HepG2 (cell line): ENCODE measurements around the gene DMXL1. TPM values are rescaled to one million over a fixed set of nuclear protein-coding genes. Genes with fewer than 3 reads are reported as not detected.
A peak's percentile ranks its signal among the peaks of the same experiment; 100 is the strongest.

Source experiments
- CENPT ChIP-seq: sonication (generic); formaldehyde crosslinking; IDR thresholded peaks from 2 replicates; pipeline ENCODE4 v1.8.0; 2022; ENCODE audit warnings: low read depth, mild to moderate bottlenecking, moderate library complexity, missing genetic modification reagents
- FOXO1 ChIP-seq: sonication (generic); formaldehyde crosslinking; IDR thresholded peaks from 2 replicates; pipeline ENCODE4 v1.4.0; 2020; ENCODE audit warnings: missing genetic modification reagents
- RFX1 ChIP-seq: fragments of 450-650 bp; IDR thresholded peaks from 2 replicates; pipeline ENCODE4 v1.6.1; 2017
- TRIM24 ChIP-seq: sonication (generic); formaldehyde crosslinking; IDR thresholded peaks from 2 replicates; pipeline ENCODE4 v1.8.0; 2022; ENCODE audit warnings: mild to moderate bottlenecking, missing genetic modification reagents
- ZNF121 ChIP-seq: sonication (generic); formaldehyde crosslinking; IDR thresholded peaks from 2 replicates; pipeline ENCODE4 v1.5.0; 2020; ENCODE audit warnings: mild to moderate bottlenecking, missing genetic modification reagents
- ZNF367 ChIP-seq: sonication (generic); formaldehyde crosslinking; IDR thresholded peaks from 2 replicates; pipeline ENCODE4 v1.4.0; 2020; ENCODE audit warnings: missing genetic modification reagents, borderline replicate concordance
- ZNF562 ChIP-seq: sonication (generic); formaldehyde crosslinking; IDR thresholded peaks from 2 replicates; pipeline ENCODE4 v1.8.0; 2022; ENCODE audit warnings: missing genetic modification reagents, borderline replicate concordance
- ZNF564 ChIP-seq: sonication (generic); formaldehyde crosslinking; IDR thresholded peaks from 2 replicates; pipeline ENCODE4 v1.8.1; 2023; ENCODE audit warnings: mild to moderate bottlenecking, missing genetic modification reagents
- ZNF577 ChIP-seq: sonication (generic); formaldehyde crosslinking; IDR thresholded peaks from 2 replicates; pipeline ENCODE4 v1.4.0; 2020; ENCODE audit warnings: mild to moderate bottlenecking, low read depth, missing genetic modification reagents, borderline replicate concordance
- ZNF629 ChIP-seq: sonication (generic); formaldehyde crosslinking; conservative IDR thresholded peaks from 2 replicates; pipeline ENCODE4 v1.5.0; 2020; ENCODE audit warnings: missing genetic modification reagents
- ZNF660 ChIP-seq: sonication (generic); formaldehyde crosslinking; IDR thresholded peaks from 2 replicates; pipeline ENCODE4 v1.5.1; 2020; ENCODE audit warnings: mild to moderate bottlenecking, low read depth, missing genetic modification reagents, borderline replicate concordance
- ZNF709 ChIP-seq: sonication (generic); formaldehyde crosslinking; IDR thresholded peaks from 2 replicates; pipeline ENCODE4 v1.5.0; 2020; ENCODE audit warnings: mild to moderate bottlenecking, missing genetic modification reagents
- ZNF749 ChIP-seq: sonication (generic); formaldehyde crosslinking; IDR thresholded peaks from 2 replicates; pipeline ENCODE4 v1.8.0; 2022; ENCODE audit warnings: mild to moderate bottlenecking, missing genetic modification reagents, moderate library complexity, borderline replicate concordance
- ZNF773 ChIP-seq: sonication (generic); formaldehyde crosslinking; IDR thresholded peaks from 2 replicates; pipeline ENCODE4 v1.4.0; 2020; ENCODE audit warnings: missing genetic modification reagents, borderline replicate concordance
- polyA plus RNA-seq, 8 experiments: library from polyadenylated mRNA; depleted of rRNA in 3 of 8; stranded (reverse) in 7 of 8; unstranded in 1 of 8; fragments of >200 nt; fragmentation: Illumina TruSeq in 4 of 8; extraction: Trizol in 4 of 8; gene quantifications; 2 replicates each; pipeline versions ENCODE4 v1.2.1 to v1.2.3, GENCODE V29; 2011 to 2016; ENCODE audit warnings: low read depth in 4 of 8, missing spikeins in 1 of 8, mixed read lengths in 1 of 8; ENCODE audit not compliant: insufficient read depth in 1 of 8
- total RNA-seq, 5 experiments: library from RNA; depleted of rRNA; stranded (reverse); fragments of >200 nt; fragmentation: Illumina TruSeq; extraction: Trizol; gene quantifications; 2 replicates each; pipeline ENCODE4 v1.2.3, GENCODE V29; 2016; ENCODE audit warnings: low read depth in 1 of 5
- TF ChIP-seq, protein P1 (sequence below): sonication (generic); formaldehyde crosslinking; IDR thresholded peaks from 2 replicates; pipeline ENCODE4 v1.5.0; 2020; ENCODE audit warnings: missing genetic modification reagents
- TF ChIP-seq, protein P2 (sequence below): sonication (generic); formaldehyde crosslinking; IDR thresholded peaks from 2 replicates; pipeline ENCODE4 v1.4.0; 2020; ENCODE audit warnings: missing genetic modification reagents
- TF ChIP-seq, protein P3 (sequence below): sonication (generic); formaldehyde crosslinking; IDR thresholded peaks from 2 replicates; pipeline ENCODE4 v1.8.1; 2023; ENCODE audit warnings: mild to moderate bottlenecking, inconsistent platforms, moderate library complexity, missing genetic modification reagents, borderline replicate concordance
- TF ChIP-seq, protein P4 (sequence below): sonication (generic); formaldehyde crosslinking; conservative IDR thresholded peaks from 2 replicates; pipeline ENCODE4 v1.4.0; 2020; ENCODE audit warnings: missing genetic modification reagents
- TF ChIP-seq, protein P5 (sequence below): sonication (generic); formaldehyde crosslinking; conservative IDR thresholded peaks from 2 replicates; pipeline ENCODE4 v1.8.1; 2023; ENCODE audit warnings: missing genetic modification reagents
- TF ChIP-seq, protein P6 (sequence below): sonication (generic); formaldehyde crosslinking; IDR thresholded peaks from 2 replicates; pipeline ENCODE4 v1.5.0; 2020; ENCODE audit warnings: mild to moderate bottlenecking, missing genetic modification reagents

The DMXL1 gene
- total and polyA plus RNA-seq, 2 of the 13 experiments (the other 11 are each of a cell fraction or from before 2014, with no cell fraction given) = 6.9 to 18.6 TPM

DNA sequence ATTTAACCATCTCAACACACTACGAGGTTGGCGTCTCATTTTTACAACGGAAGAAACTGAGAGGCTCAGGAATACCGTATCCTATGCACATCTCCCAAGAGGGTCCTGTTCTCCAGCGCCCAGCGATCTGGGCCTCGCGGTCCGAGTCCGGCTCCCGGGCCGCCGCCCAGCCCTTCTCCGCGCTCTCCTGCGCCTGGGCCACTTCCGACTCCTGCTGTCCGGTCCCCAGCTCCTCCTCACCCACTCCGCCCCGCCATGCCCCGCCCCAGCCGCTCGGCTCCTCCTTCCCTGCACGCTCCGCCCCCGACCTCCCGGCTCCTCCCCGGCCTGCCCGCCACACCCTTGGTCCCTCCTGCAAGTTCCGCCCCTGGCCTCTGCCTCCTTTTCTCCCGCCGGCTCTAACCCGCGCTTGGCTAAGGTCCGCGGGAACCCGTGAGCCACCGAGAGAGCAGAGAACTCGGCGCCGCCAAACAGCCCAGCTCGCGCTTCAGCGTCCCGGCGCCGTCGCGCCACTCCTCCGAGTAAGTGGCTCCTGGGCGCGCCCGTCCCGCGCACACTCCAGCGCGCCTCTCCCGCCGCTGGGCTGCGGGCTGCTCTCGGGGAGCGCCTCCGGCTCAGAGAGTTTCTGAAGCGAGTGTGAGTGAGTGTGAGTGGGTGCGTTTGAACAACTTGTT is 197.6 kb downstream of the DMXL1 start (continued):
- TF ChIP-seq, protein P1, sequence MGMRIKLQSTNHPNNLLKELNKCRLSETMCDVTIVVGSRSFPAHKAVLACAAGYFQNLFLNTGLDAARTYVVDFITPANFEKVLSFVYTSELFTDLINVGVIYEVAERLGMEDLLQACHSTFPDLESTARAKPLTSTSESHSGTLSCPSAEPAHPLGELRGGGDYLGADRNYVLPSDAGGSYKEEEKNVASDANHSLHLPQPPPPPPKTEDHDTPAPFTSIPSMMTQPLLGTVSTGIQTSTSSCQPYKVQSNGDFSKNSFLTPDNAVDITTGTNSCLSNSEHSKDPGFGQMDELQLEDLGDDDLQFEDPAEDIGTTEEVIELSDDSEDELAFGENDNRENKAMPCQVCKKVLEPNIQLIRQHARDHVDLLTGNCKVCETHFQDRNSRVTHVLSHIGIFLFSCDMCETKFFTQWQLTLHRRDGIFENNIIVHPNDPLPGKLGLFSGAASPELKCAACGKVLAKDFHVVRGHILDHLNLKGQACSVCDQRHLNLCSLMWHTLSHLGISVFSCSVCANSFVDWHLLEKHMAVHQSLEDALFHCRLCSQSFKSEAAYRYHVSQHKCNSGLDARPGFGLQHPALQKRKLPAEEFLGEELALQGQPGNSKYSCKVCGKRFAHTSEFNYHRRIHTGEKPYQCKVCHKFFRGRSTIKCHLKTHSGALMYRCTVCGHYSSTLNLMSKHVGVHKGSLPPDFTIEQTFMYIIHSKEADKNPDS = 0 out of 2 replicates have a peak, but pooled peaks have one; percentile 5
- TF ChIP-seq ZNF367 (CRISPR knock-in tag) = no peak
- TF ChIP-seq, protein P2, sequence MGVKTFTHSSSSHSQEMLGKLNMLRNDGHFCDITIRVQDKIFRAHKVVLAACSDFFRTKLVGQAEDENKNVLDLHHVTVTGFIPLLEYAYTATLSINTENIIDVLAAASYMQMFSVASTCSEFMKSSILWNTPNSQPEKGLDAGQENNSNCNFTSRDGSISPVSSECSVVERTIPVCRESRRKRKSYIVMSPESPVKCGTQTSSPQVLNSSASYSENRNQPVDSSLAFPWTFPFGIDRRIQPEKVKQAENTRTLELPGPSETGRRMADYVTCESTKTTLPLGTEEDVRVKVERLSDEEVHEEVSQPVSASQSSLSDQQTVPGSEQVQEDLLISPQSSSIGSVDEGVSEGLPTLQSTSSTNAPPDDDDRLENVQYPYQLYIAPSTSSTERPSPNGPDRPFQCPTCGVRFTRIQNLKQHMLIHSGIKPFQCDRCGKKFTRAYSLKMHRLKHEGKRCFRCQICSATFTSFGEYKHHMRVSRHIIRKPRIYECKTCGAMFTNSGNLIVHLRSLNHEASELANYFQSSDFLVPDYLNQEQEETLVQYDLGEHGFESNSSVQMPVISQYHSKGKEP (CRISPR knock-in tag) = peak; percentile 46; the same call in 1 of the 2 replicates
- TF ChIP-seq FOXO1 (CRISPR knock-in tag) = 0 out of 2 replicates have a peak, but pooled peaks have one; percentile 6
- TF ChIP-seq ZNF773 (CRISPR knock-in tag) = 0 out of 2 replicates have a peak, but pooled peaks have one; percentile 24
- TF ChIP-seq ZNF749 (CRISPR knock-in tag) = no peak
- no peak for TF ChIP-seq TRIM24 (CRISPR knock-in tag)
- no peak for TF ChIP-seq ZNF562 (CRISPR knock-in tag)
- TF ChIP-seq RFX1 = no peak
- TF ChIP-seq ZNF564 (CRISPR knock-in tag) = peak; percentile 89
- peak; percentile 49; the same call in 1 of the 2 replicates for TF ChIP-seq ZNF121 (CRISPR knock-in tag)
- TF ChIP-seq, protein P3, sequence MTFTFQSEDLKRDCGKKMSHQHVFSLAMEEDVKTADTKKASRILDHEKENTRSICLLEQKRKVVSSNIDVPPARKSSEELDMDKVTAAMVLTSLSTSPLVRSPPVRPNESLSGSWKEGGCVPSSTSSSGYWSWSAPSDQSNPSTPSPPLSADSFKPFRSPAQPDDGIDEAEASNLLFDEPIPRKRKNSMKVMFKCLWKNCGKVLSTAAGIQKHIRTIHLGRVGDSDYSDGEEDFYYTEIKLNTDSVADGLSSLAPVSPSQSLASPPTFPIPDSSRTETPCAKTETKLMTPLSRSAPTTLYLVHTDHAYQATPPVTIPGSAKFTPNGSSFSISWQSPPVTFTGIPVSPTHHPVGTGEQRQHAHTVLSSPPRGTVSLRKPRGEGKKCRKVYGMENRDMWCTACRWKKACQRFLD (CRISPR knock-in tag) = no peak; the same call in 1 of the 2 replicates
- 0 out of 2 replicates have a peak, but pooled peaks have one; percentile 1 for TF ChIP-seq ZNF629 (CRISPR knock-in tag)
- TF ChIP-seq, protein P4, sequence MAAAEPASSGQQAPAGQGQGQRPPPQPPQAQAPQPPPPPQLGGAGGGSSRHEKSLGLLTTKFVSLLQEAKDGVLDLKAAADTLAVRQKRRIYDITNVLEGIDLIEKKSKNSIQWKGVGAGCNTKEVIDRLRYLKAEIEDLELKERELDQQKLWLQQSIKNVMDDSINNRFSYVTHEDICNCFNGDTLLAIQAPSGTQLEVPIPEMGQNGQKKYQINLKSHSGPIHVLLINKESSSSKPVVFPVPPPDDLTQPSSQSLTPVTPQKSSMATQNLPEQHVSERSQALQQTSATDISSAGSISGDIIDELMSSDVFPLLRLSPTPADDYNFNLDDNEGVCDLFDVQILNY = no peak
- TF ChIP-seq, protein P5, sequence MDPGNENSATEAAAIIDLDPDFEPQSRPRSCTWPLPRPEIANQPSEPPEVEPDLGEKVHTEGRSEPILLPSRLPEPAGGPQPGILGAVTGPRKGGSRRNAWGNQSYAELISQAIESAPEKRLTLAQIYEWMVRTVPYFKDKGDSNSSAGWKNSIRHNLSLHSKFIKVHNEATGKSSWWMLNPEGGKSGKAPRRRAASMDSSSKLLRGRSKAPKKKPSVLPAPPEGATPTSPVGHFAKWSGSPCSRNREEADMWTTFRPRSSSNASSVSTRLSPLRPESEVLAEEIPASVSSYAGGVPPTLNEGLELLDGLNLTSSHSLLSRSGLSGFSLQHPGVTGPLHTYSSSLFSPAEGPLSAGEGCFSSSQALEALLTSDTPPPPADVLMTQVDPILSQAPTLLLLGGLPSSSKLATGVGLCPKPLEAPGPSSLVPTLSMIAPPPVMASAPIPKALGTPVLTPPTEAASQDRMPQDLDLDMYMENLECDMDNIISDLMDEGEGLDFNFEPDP = no peak
- no peak for TF ChIP-seq ZNF577 (CRISPR knock-in tag)
- no peak for TF ChIP-seq ZNF660 (CRISPR knock-in tag)
- no peak for TF ChIP-seq CENPT (CRISPR knock-in tag)
- TF ChIP-seq ZNF709 = 0 out of 2 replicates have a peak, but pooled peaks have one; percentile 26
- TF ChIP-seq, protein P6, sequence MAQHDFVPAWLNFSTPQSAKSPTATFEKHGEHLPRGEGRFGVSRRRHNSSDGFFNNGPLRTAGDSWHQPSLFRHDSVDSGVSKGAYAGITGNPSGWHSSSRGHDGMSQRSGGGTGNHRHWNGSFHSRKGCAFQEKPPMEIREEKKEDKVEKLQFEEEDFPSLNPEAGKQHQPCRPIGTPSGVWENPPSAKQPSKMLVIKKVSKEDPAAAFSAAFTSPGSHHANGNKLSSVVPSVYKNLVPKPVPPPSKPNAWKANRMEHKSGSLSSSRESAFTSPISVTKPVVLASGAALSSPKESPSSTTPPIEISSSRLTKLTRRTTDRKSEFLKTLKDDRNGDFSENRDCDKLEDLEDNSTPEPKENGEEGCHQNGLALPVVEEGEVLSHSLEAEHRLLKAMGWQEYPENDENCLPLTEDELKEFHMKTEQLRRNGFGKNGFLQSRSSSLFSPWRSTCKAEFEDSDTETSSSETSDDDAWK = no peak
